Liver (tissue), 9 donors: ENCODE measurements around the gene PIGL. TPM values are rescaled to one million over a fixed set of nuclear protein-coding genes. Genes with fewer than 3 reads are reported as not detected.

Source experiments
- DNase-seq: peaks from one replicate; pipeline ENCODE4 v3.0.0-alpha.2; 2017; ENCODE audit warnings: low spot score
- H3K27ac ChIP-seq, 2 donors: one replicate each; pipeline ENCODE4 v1.7.0; 2013; ENCODE audit warnings: inconsistent platforms in 2 of 2, low read length in 2 of 2, control low read depth in 1 of 2, low read depth in 1 of 2, mild to moderate bottlenecking in 1 of 2
- H3K27me3 ChIP-seq, 4 donors: one replicate each; pipeline versions ENCODE4 v1.6.1 to v1.7.0; 2013; ENCODE audit warnings: low read length in 3 of 4, inconsistent platforms in 1 of 4, mild to moderate bottlenecking in 1 of 4, moderate library complexity in 1 of 4; ENCODE audit not compliant: control insufficient read depth in 4 of 4, insufficient read depth in 4 of 4
- H3K36me3 ChIP-seq, 4 donors: one replicate each; pipeline versions ENCODE4 v1.6.1 to v1.7.0; 2013; ENCODE audit warnings: low read length in 3 of 4, mild to moderate bottlenecking in 3 of 4, low read depth in 1 of 4, moderate library complexity in 1 of 4; ENCODE audit not compliant: control insufficient read depth in 4 of 4, insufficient read depth in 3 of 4
- H3K4me1 ChIP-seq, 4 donors: one replicate each; pipeline versions ENCODE4 v1.6.1 to v1.7.0; 2013; ENCODE audit warnings: low read length in 3 of 4, mild to moderate bottlenecking in 3 of 4, moderate library complexity in 1 of 4; ENCODE audit not compliant: control insufficient read depth in 4 of 4, insufficient read depth in 4 of 4
- H3K4me3 ChIP-seq, 3 donors: one replicate each; pipeline versions ENCODE4 v1.6.1 to v1.7.0; 2013; ENCODE audit warnings: low read length in 3 of 3, control low read depth in 1 of 3, low read depth in 1 of 3, mild to moderate bottlenecking in 1 of 3
- H3K9ac ChIP-seq, 2 donors: one replicate each; pipeline ENCODE4 v1.7.0; 2013; ENCODE audit warnings: low read length in 2 of 2, mild to moderate bottlenecking in 2 of 2, moderate library complexity in 2 of 2, control low read depth in 1 of 2, low read depth in 1 of 2
- H3K9me3 ChIP-seq, 4 donors: one replicate each; pipeline versions ENCODE4 v1.6.1 to v1.7.0; 2013; ENCODE audit warnings: low read length in 3 of 4; ENCODE audit not compliant: control insufficient read depth in 4 of 4
- FOXA1 ChIP-seq: IDR thresholded peaks from 2 replicates; pipeline ENCODE4 v1.6.1; 2016; ENCODE audit warnings: antibody characterized with exemption
- FOXA2 ChIP-seq: IDR thresholded peaks from 2 replicates; pipeline ENCODE4 v1.6.1; 2016; ENCODE audit warnings: antibody characterized with exemption
- GABPA ChIP-seq, 2 donors: IDR thresholded peaks in 1 of 2; conservative IDR thresholded peaks in 1 of 2; 2 replicates each; pipeline ENCODE4 v1.6.1; 2016; ENCODE audit warnings: antibody characterized with exemption in 2 of 2, mild to moderate bottlenecking in 1 of 2, moderate library complexity in 1 of 2
- HNF4A ChIP-seq, 2 donors: conservative IDR thresholded peaks; 2 replicates each; pipeline ENCODE4 v1.6.1; 2016; ENCODE audit warnings: antibody characterized with exemption in 2 of 2, mild to moderate bottlenecking in 2 of 2
- JUND ChIP-seq, 2 donors: IDR thresholded peaks; 2 replicates each; pipeline ENCODE4 v1.6.1; 2016; ENCODE audit warnings: antibody characterized with exemption in 2 of 2
- NR2F2 ChIP-seq: IDR thresholded peaks from 2 replicates; pipeline ENCODE4 v1.6.1; 2016; ENCODE audit warnings: antibody characterized with exemption
- RAD21 ChIP-seq, 2 donors: IDR thresholded peaks; 2 replicates each; pipeline ENCODE4 v1.6.1; 2016; ENCODE audit warnings: antibody characterized with exemption in 2 of 2, mild to moderate bottlenecking in 2 of 2
- RXRA ChIP-seq, 2 donors: IDR thresholded peaks; 2 replicates each; pipeline ENCODE4 v1.6.1; 2017 to 2018; ENCODE audit warnings: antibody characterized with exemption in 2 of 2, mild to moderate bottlenecking in 1 of 2
- TAF1 ChIP-seq: conservative IDR thresholded peaks from 2 replicates; pipeline ENCODE4 v1.6.1; 2016; ENCODE audit warnings: antibody characterized with exemption, mild to moderate bottlenecking
- WGBS: extraction: QIAGEN DNeasy Blood & Tissue Kit; methylation state at CpG from one replicate; pipeline ENCODE4 v1.1.7; 2013; 5-methylcytosine and 5-hydroxymethylcytosine counted together
- polyA plus RNA-seq, 2 donors: library from polyadenylated mRNA; stranded (reverse) in 1 of 2; unstranded in 1 of 2; fragments of 200-250 nt in 1 of 2; fragments of >200 nt in 1 of 2; fragmentation: Nextera tagmentation in 1 of 2; extraction: Ambion mirVana in 1 of 2; gene quantifications; one replicate each; pipeline versions ENCODE4 v1.2.1 to v1.2.3, GENCODE V29; 2013 to 2015
- total RNA-seq, 2 donors: library from RNA; depleted of rRNA; stranded (reverse); fragments of >200 nt; gene quantifications; one replicate each; pipeline ENCODE4 v1.2.3, GENCODE V29; 2014
- TF ChIP-seq, protein P1 (sequence below): fragments of 150-350 bp; IDR thresholded peaks from 2 replicates; pipeline ENCODE4 v1.5.1; 2017; ENCODE audit warnings: improper control_type of control experiment, low read depth, low read length; ENCODE audit not compliant: missing input control
- TF ChIP-seq, protein P2 (sequence below): IDR thresholded peaks from 2 replicates; pipeline ENCODE4 v1.6.1; 2016; ENCODE audit warnings: antibody characterized with exemption, mild to moderate bottlenecking
- TF ChIP-seq, protein P3 (sequence below): IDR thresholded peaks from 2 replicates; pipeline ENCODE4 v1.6.1; 2016; ENCODE audit warnings: antibody characterized with exemption
- donor health status: healthy.
- donor health status: healthy.
- donor health status: healthy.
- donor health status: healthy.
- donor health status: healthy.

Gene PIGL
- total and polyA plus RNA-seq, 4 donors = 6.7 to 34.7 (median 14.7) TPM

DNA sequence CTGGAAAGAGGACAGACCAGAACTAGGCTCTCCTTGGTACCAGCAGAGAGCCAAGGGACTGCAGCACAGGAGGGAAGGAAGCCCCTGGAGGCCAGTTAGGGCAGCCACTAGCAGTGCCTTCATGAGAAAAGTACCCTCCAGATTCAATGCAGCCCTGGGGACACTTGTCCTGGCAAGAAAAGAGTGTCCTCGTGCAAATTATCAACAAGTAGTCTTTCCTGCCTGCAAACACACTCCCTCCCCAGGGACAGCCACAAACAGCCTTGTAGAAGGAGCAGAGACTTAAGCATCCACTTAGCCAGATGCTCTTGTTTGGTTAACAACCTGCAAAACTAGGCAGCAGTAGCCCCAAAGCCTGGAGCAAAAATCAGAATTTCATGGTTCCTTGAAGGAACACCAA, 112.0 kb downstream of the PIGL start:
- Histone ChIP-seq H3K9ac (no peak overlapping the region), H3K9me3 (no peaks in the 10 kb centered on the region), H3K27me3 (no peaks in the 10 kb centered on the region), H3K36me3 (peaks cover 0 to 3% (median under 1%) of the 10 kb centered on the region in 4 donors), H3K27ac (no peak overlapping the region), H3K4me3 (no peak overlapping the region), H3K4me1 (peaks cover 0 to 10% (median 5%) of the 10 kb centered on the region in 4 donors)
- 22% methylated on average over 1 of the region's 1 CpG for WGBS
- no peak for TF ChIP-seq FOXA1
- TF ChIP-seq, protein P1, sequence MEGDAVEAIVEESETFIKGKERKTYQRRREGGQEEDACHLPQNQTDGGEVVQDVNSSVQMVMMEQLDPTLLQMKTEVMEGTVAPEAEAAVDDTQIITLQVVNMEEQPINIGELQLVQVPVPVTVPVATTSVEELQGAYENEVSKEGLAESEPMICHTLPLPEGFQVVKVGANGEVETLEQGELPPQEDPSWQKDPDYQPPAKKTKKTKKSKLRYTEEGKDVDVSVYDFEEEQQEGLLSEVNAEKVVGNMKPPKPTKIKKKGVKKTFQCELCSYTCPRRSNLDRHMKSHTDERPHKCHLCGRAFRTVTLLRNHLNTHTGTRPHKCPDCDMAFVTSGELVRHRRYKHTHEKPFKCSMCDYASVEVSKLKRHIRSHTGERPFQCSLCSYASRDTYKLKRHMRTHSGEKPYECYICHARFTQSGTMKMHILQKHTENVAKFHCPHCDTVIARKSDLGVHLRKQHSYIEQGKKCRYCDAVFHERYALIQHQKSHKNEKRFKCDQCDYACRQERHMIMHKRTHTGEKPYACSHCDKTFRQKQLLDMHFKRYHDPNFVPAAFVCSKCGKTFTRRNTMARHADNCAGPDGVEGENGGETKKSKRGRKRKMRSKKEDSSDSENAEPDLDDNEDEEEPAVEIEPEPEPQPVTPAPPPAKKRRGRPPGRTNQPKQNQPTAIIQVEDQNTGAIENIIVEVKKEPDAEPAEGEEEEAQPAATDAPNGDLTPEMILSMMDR = no peak
- no peak for DNase-seq

GRCh38 chr17:16329519-16330271, 112.7 kb downstream of the PIGL start:
- Histone ChIP-seq H3K36me3 (peaks cover 0 to 3% (median under 1%) of the 10 kb centered on the region in 4 donors), H3K4me3 (no peak overlapping the region), H3K9me3 (no peaks in the 10 kb centered on the region), H3K9ac (no peak overlapping the region), H3K27me3 (no peaks in the 10 kb centered on the region), H3K27ac (peak overlapping the region in 1 of 2 donors; percentile 12), H3K4me1 (peaks cover 0 to 10% (median 5%) of the 10 kb centered on the region in 4 donors)
- 60% methylated on average over 11 of the region's 11 CpGs for WGBS
- DNase-seq = no peak
- TF ChIP-seq RAD21 (IDR thresholded peaks at IDR 0.05) = peak; percentile 7 to 15
- TF ChIP-seq GABPA (IDR thresholded peaks at IDR 0.05 in 1 of 2, conservative IDR thresholded peaks at IDR 0.05 in 1 of 2) = no peak
- peak in 1 of 2 donors; percentile 23 for TF ChIP-seq RXRA (IDR thresholded peaks at IDR 0.05)
- peak in 1 of 2 donors; percentile 39 for TF ChIP-seq HNF4A (conservative IDR thresholded peaks at IDR 0.05)
- TF ChIP-seq JUND (IDR thresholded peaks at IDR 0.05) = peak; percentile 29 to 86

DNA sequence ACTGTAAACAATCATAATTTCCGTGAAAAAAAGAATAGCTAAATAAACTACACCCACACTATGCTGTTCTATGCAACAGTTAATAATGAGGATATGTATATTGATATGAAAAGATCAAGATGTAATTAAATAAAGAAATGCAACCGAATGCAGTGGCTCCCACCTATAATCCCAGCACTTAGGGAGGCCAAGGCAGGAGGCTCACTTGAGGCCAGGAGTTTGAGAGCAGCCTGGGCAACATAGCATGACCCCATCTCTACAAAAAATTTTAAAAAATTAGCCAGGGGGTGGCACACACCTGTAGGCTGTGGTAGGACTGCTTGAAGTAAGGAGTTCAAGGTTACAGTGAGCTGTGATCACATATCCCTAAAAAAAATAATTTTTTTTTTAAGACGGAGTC, 121.4 kb downstream of the PIGL start:
- Histone ChIP-seq H3K9ac (no peak overlapping the region), H3K27ac (no peak overlapping the region), H3K36me3 (peaks cover 0 to 10% (median 5%) of the 10 kb centered on the region in 4 donors), H3K9me3 (no peaks in the 10 kb centered on the region), H3K27me3 (no peaks in the 10 kb centered on the region), H3K4me1 (peaks cover 0 to 3% (median 0%) of the 10 kb centered on the region in 4 donors), H3K4me3 (no peak overlapping the region)
- no peak for TF ChIP-seq TAF1
- no peak for TF ChIP-seq NR2F2
- TF ChIP-seq FOXA2 = no peak
- TF ChIP-seq, protein P2, sequence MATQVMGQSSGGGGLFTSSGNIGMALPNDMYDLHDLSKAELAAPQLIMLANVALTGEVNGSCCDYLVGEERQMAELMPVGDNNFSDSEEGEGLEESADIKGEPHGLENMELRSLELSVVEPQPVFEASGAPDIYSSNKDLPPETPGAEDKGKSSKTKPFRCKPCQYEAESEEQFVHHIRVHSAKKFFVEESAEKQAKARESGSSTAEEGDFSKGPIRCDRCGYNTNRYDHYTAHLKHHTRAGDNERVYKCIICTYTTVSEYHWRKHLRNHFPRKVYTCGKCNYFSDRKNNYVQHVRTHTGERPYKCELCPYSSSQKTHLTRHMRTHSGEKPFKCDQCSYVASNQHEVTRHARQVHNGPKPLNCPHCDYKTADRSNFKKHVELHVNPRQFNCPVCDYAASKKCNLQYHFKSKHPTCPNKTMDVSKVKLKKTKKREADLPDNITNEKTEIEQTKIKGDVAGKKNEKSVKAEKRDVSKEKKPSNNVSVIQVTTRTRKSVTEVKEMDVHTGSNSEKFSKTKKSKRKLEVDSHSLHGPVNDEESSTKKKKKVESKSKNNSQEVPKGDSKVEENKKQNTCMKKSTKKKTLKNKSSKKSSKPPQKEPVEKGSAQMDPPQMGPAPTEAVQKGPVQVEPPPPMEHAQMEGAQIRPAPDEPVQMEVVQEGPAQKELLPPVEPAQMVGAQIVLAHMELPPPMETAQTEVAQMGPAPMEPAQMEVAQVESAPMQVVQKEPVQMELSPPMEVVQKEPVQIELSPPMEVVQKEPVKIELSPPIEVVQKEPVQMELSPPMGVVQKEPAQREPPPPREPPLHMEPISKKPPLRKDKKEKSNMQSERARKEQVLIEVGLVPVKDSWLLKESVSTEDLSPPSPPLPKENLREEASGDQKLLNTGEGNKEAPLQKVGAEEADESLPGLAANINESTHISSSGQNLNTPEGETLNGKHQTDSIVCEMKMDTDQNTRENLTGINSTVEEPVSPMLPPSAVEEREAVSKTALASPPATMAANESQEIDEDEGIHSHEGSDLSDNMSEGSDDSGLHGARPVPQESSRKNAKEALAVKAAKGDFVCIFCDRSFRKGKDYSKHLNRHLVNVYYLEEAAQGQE = no peak
- TF ChIP-seq, protein P3, sequence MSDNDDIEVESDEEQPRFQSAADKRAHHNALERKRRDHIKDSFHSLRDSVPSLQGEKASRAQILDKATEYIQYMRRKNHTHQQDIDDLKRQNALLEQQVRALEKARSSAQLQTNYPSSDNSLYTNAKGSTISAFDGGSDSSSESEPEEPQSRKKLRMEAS = no peak
- TF ChIP-seq JUND (IDR thresholded peaks at IDR 0.05) = no peak
- TF ChIP-seq FOXA1 = no peak
- TF ChIP-seq RAD21 (IDR thresholded peaks at IDR 0.05) = no peak
- 95% methylated on average over 3 of the region's 3 CpGs for whole genome bisulfite sequencing
- DNase-seq = no peak
